Sigmoid colon (tissue), 7 donors: ENCODE data around the gene EPHA7. TPM values are rescaled to one million over a fixed set of nuclear protein-coding genes. Genes with fewer than 3 reads are reported as not detected.

ENCODE experiments used
- DNase-seq: peaks from one replicate; pipeline ENCODE4 v3.0.0-alpha.2; 2019
- H3K27ac ChIP-seq, 4 donors: fragments of 200-600 bp; sonication (generic); one replicate each; pipeline ENCODE4 v1.5.1; 2016 to 2019; ENCODE audit warnings: mild to moderate bottlenecking in 1 of 4
- H3K27me3 ChIP-seq, 3 donors: fragments of 200-600 bp; sonication (generic); one replicate each; pipeline ENCODE4 v1.5.1; 2019; ENCODE audit warnings: mild to moderate bottlenecking in 1 of 3
- H3K36me3 ChIP-seq, 4 donors: fragments of 200-600 bp; sonication (generic); one replicate each; pipeline ENCODE4 v1.5.1; 2016 to 2019
- H3K4me1 ChIP-seq, 4 donors: fragments of 200-600 bp; sonication (generic); one replicate each; pipeline ENCODE4 v1.5.1; 2017 to 2019
- H3K4me3 ChIP-seq, 4 donors: fragments of 200-600 bp; sonication (generic); one replicate each; pipeline ENCODE4 v1.5.1; 2017 to 2019; ENCODE audit warnings: mild to moderate bottlenecking in 2 of 4, moderate library complexity in 1 of 4
- H3K9me3 ChIP-seq, 4 donors: fragments of 200-600 bp in 3 of 4; sonication (generic) in 3 of 4; one replicate each; pipeline versions ENCODE4 v1.5.1 to v1.6.1; 2013 to 2019
- CTCF ChIP-seq, 4 experiments: fragments of 450-650 bp in 3 of 4; fragments of 200-600 bp in 1 of 4; IDR thresholded peaks; one replicate each; pipeline ENCODE4 v1.5.1; 2016 to 2019; ENCODE audit warnings: antibody characterized with exemption in 4 of 4, mild to moderate bottlenecking in 3 of 4, moderate library complexity in 2 of 4
- EP300 ChIP-seq, 4 donors: sonication (generic); formaldehyde crosslinking; IDR thresholded peaks; one replicate each; pipeline ENCODE4 v1.6.1; 2017; ENCODE audit warnings: antibody characterized with exemption in 4 of 4
- POLR2A ChIP-seq, 2 donors: fragments of 450-650 bp; IDR thresholded peaks; one replicate each; pipeline ENCODE4 v1.6.1; 2016; ENCODE audit warnings: antibody characterized with exemption in 2 of 2, mild to moderate bottlenecking in 2 of 2, moderate library complexity in 2 of 2
- POLR2AphosphoS5 ChIP-seq, 4 donors: sonication (generic); formaldehyde crosslinking; IDR thresholded peaks; one replicate each; pipeline ENCODE4 v1.6.1; 2017; ENCODE audit warnings: antibody characterized with exemption in 4 of 4
- WGBS, 2 donors: extraction: QIAGEN DNeasy Blood & Tissue Kit; methylation state at CpG; one replicate each; pipeline ENCODE4 v1.1.7; 2013; 5-methylcytosine and 5-hydroxymethylcytosine counted together
- intact Hi-C: fragments of 100-400 bp; cut with DNase I; formaldehyde crosslinking; loops from one replicate; pipeline ENCODE4 v1.15.1; 2023
- polyA plus RNA-seq, 3 donors: library from polyadenylated mRNA; stranded (reverse); fragments of 200-250 nt; gene quantifications; one replicate each; pipeline ENCODE4 v1.2.3, GENCODE V29; 2013
- total RNA-seq, 4 donors: library from RNA; depleted of rRNA; stranded (reverse); fragments of >200 nt; gene quantifications; one replicate each; pipeline ENCODE4 v1.1.0, GENCODE V29; 2016
- donor health status: healthy with polysubstance abuse.
- donor health status: Bipolar disorder and iron deficiency.
- donor health status: healthy.

EPHA7 gene
- total and polyA plus RNA-seq, 7 donors: 1.2 to 134 (median 70.3) TPM; not detected in 1

DNA sequence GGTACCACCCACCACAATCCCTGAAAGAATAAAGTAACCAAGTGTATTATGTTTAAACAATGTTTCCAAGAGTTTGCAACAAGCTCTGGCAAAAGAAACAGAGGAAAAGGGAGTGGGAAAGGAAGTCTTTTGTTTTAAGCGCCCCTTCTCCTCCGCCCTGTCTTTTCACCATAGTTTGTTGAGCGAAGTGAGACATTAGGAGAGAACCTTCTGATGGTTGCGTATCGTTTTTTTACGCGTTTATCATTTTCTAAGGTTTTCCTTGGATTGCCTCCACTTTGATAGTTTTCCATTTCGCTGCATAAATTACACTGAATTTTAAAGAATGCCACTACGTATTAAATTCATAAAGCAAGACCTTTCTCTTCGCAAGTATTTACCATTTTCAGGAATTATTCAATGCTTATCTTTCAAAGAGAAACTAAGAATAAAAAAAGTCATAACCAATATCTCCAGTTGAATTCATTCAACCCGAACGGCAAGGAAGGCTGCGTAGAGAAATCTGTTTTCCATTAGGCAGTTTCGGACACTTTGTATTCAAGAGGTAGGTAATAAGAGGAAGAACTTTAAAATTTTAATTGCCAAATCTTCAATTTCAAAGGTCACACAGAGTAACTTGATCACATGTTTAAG, 920 bp upstream of the EPHA7 start:
- intact Hi-C loops: loop anchor here (5.0 kb wide), 2 partner anchors 52 to 362 kb away; no protein-coding TSS in a partner anchor
- 10 to 22% methylated on average over 14 of the region's 14 CpGs for WGBS, 2 donors
- no peaks in the 10 kb centered on the region for H3K36me3 ChIP-seq
- H3K4me3 ChIP-seq: peak overlapping the region; percentile 35 to 84 (median 68)
- peak overlapping the region; percentile 77 to 89 (median 82) for H3K27ac ChIP-seq
- peaks cover 3 to 22% (median 8%) of the 10 kb centered on the region in 3 donors for H3K27me3 ChIP-seq
- H3K9me3 ChIP-seq: no peaks in the 10 kb centered on the region
- peaks cover 0 to 30% (median 12%) of the 10 kb centered on the region in 4 donors for H3K4me1 ChIP-seq
- TF ChIP-seq CTCF (IDR thresholded peaks at IDR 0.05) (no peak), EP300 (IDR thresholded peaks at IDR 0.05) (no peak), POLR2A (IDR thresholded peaks at IDR 0.05) (no peak)
- no peak for DNase-seq

- TF ChIP-seq EP300 (IDR thresholded peaks at IDR 0.05) (no peak), POLR2AphosphoS5 (IDR thresholded peaks at IDR 0.05) (no peak), CTCF (IDR thresholded peaks at IDR 0.05) (no peak), POLR2A (IDR thresholded peaks at IDR 0.05) (no peak)
- peak overlapping the region; percentile 80 to 89 (median 82) for H3K27ac ChIP-seq
- peaks cover 0 to 30% (median 15%) of the 10 kb centered on the region in 4 donors for H3K4me1 ChIP-seq
- intact Hi-C loops: loop anchor here (5.0 to 10.0 kb wide), 2 partner anchors 144 to 149 kb away; no protein-coding TSS in a partner anchor
- 2% methylated on average over 89 of the region's 89 CpGs for WGBS, 2 donors
- DNase-seq: peak; percentile 72
- H3K4me3 ChIP-seq: peak overlapping the region; percentile 55 to 84 (median 68)
- no peaks in the 10 kb centered on the region for H3K9me3 ChIP-seq
- H3K36me3 ChIP-seq: peaks cover 0 to 8% (median 0%) of the 10 kb centered on the region in 4 donors
- peaks cover 3 to 22% (median 8%) of the 10 kb centered on the region in 3 donors for H3K27me3 ChIP-seq
Measured at GRCh38 chr6:93418408-93419303, 703 bp downstream of the EPHA7 start.

DNA sequence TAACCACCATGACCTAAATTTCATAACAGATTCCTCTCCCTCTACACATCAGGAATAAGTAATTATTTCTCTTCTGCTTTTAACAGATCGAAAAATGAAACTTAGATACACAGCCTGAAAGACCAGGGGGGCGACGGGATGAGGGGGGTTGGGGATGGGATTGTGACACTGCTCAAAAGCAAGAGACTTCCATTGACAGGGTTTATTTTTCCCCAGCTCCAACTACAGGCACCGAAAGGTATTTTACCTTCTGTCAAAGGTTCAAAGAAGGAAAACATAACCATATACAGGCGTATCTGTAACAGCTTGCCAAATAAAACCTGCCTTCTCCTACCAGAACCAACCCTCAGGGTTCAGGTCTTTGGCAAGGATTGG, 1.3 kb downstream of the EPHA7 start:
- no peaks in the 10 kb centered on the region for H3K9me3 ChIP-seq
- no peak for TF ChIP-seq EP300 (IDR thresholded peaks at IDR 0.05)
- peak in 1 of 4 experiments; percentile 15 for TF ChIP-seq CTCF (IDR thresholded peaks at IDR 0.05)
- H3K4me3 ChIP-seq: peak overlapping the region; percentile 55 to 84 (median 68)
- 4 to 5% methylated on average over 5 of the region's 5 CpGs for WGBS, 2 donors
- peaks cover 0 to 8% (median 0%) of the 10 kb centered on the region in 4 donors for H3K36me3 ChIP-seq
- H3K27ac ChIP-seq: peak overlapping the region; percentile 80 to 89 (median 82)
- peaks cover 0 to 25% (median 15%) of the 10 kb centered on the region in 4 donors for H3K4me1 ChIP-seq
- H3K27me3 ChIP-seq: peaks cover 3 to 22% (median 8%) of the 10 kb centered on the region in 3 donors
- intact Hi-C loops: loop anchor here (5.0 to 10.0 kb wide), 2 partner anchors 143 to 149 kb away; no protein-coding TSS in a partner anchor
- DNase-seq: no peak

DNA sequence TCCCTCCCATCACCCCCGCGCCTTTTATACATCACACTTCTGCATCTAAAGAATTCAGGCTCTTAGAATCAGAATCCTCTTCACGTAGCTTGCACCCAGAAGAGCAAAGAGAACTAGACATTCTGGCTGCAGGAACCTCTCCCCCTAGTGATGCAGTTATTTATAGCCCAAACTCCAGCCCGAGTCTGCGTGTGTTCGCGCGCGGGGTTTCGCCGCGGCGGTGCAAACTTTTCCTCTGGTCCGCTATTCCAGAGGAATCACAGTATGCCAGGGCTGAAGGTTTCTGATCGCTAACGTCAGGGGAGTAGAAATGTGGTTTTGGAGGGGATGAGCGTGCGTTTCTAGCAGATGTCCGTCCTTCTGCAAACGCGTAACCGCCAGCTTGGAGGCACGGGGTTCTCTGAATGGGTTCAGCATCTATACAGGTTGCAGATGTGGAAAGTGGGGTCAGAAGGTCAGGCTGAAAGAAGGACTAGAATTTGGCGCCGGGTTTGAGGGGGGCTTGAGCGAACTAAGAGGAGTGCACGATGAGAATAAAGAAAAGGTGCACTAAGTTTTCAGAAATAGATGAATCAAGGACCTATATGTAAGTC, 1.8 kb downstream of the EPHA7 start:
- H3K4me3 ChIP-seq: peak overlapping the region; percentile 55 to 84 (median 68)
- intact Hi-C loops: loop anchor here (5.0 to 10.0 kb wide), 2 partner anchors 143 to 150 kb away; no protein-coding TSS in a partner anchor
- no peak for TF ChIP-seq POLR2AphosphoS5 (IDR thresholded peaks at IDR 0.05)
- TF ChIP-seq POLR2A (IDR thresholded peaks at IDR 0.05): no peak
- no peak for TF ChIP-seq EP300 (IDR thresholded peaks at IDR 0.05)
- TF ChIP-seq CTCF (IDR thresholded peaks at IDR 0.05): peak in 1 of 4 experiments; percentile 5
- H3K9me3 ChIP-seq: no peaks in the 10 kb centered on the region
- H3K4me1 ChIP-seq: peaks cover 0 to 21% (median 15%) of the 10 kb centered on the region in 4 donors
- H3K27me3 ChIP-seq: peaks cover 3 to 22% (median 8%) of the 10 kb centered on the region in 3 donors
- peak overlapping the region; percentile 80 to 89 (median 82) for H3K27ac ChIP-seq
- peak; percentile 60 for DNase-seq
- 2 to 5% methylated on average over 27 of the region's 27 CpGs for WGBS, 2 donors
- H3K36me3 ChIP-seq: peaks cover 0 to 8% (median 0%) of the 10 kb centered on the region in 4 donors
